H1 (cell line): Measurements from ENCODE around the gene ENO2. TPM values are rescaled to one million over a fixed set of nuclear protein-coding genes. Genes with fewer than 3 reads are reported as not detected.

ENCODE experiments used
- CTCF ChIA-PET: fragments of 300-600 bp; sonication (Branson Sonifier 250); formaldehyde crosslinking; loops from one replicate; lab custom pipeline; 2021; ENCODE audit not compliant: partially characterized antibody; lab: Charles Lee
- POLR2A ChIA-PET: fragments of 300-600 bp; sonication (Branson Sonifier 250); formaldehyde crosslinking; loops from one replicate; lab custom pipeline; 2021; ENCODE audit warnings: inconsistent platforms; ENCODE audit not compliant: partially characterized antibody; lab: Charles Lee
- DNase-seq, 2 experiments: peaks; one replicate each; pipeline versions ENCODE4 v3.0.0 to v3.0.0-alpha.2; 2010 to 2022; ENCODE audit warnings: low spot score in 2 of 2, low read depth in 1 of 2, mixed read lengths in 1 of 2
- FAIRE-seq: peaks from 2 replicates; lab custom pipeline; 2011; peaks lifted over from hg19 to GRCh38; lab: Jason Lieb, UNC
- H2AFZ ChIP-seq: 2 replicates; pipeline ENCODE4 v1.8.1; 2012; ENCODE audit warnings: low read length, inconsistent platforms
- H2AK5ac ChIP-seq: 2 replicates; pipeline ENCODE4 v1.6.1; 2013; ENCODE audit warnings: low read depth, low read length
- H2BK120ac ChIP-seq: replicated peaks from 2 replicates; pipeline ENCODE3; 2013; ENCODE audit warnings: low read depth, low read length, inconsistent platforms
- H2BK12ac ChIP-seq: 2 replicates; pipeline ENCODE4 v1.6.1; 2013; ENCODE audit warnings: low read depth, low read length
- H2BK15ac ChIP-seq: 2 replicates; pipeline ENCODE4 v1.6.1; 2013; ENCODE audit warnings: low read length
- H2BK20ac ChIP-seq: 2 replicates; pipeline ENCODE4 v1.6.1; 2013; ENCODE audit warnings: low read length
- H2BK5ac ChIP-seq: 2 replicates; pipeline ENCODE4 v1.6.1; 2013; ENCODE audit warnings: low read depth, low read length
- H3K14ac ChIP-seq: 2 replicates; pipeline ENCODE4 v1.6.1; 2013; ENCODE audit warnings: inconsistent platforms; ENCODE audit not compliant: insufficient read length
- H3K18ac ChIP-seq: 2 replicates; pipeline ENCODE4 v1.6.1; 2013; ENCODE audit warnings: low read length; ENCODE audit errors: extremely low read depth
- H3K23ac ChIP-seq: 2 replicates; pipeline ENCODE4 v1.6.1; 2013; ENCODE audit warnings: inconsistent platforms; ENCODE audit not compliant: insufficient read length
- H3K23me2 ChIP-seq: 2 replicates; pipeline ENCODE4 v1.6.1; 2013; ENCODE audit warnings: low read depth, low read length
- H3K27ac ChIP-seq: 2 replicates; pipeline ENCODE4 v1.6.1; 2011; ENCODE audit warnings: low read depth, low read length, inconsistent platforms
- H3K27me3 ChIP-seq, 4 experiments: replicated peaks in 1 of 4; 1 replicate in 1 of 4; 2 replicates in 3 of 4; pipeline versions ENCODE4 v1.6.1 to v1.8.1; 2011 to 2013; ENCODE audit warnings: low read length in 3 of 4, mild to moderate bottlenecking in 3 of 4, inconsistent platforms in 2 of 4, mixed read lengths in 2 of 4, moderate library complexity in 1 of 4; ENCODE audit not compliant: control insufficient read depth in 3 of 4, insufficient read depth in 3 of 4; ENCODE audit errors: extremely low read depth in 1 of 4
- H3K36me3 ChIP-seq, 4 experiments: 2 replicates each; pipeline versions ENCODE4 v1.6.1 to v1.8.1; 2011 to 2013; ENCODE audit warnings: mild to moderate bottlenecking in 4 of 4, low read length in 3 of 4, moderate library complexity in 2 of 4, control low read depth in 1 of 4, inconsistent platforms in 1 of 4; ENCODE audit not compliant: insufficient read depth in 4 of 4, control insufficient read depth in 2 of 4
- H3K4ac ChIP-seq: replicated peaks from 2 replicates; pipeline ENCODE3; 2013; ENCODE audit warnings: low read length, low read depth, mixed read lengths, inconsistent platforms; ENCODE audit not compliant: insufficient read length
- H3K4me1 ChIP-seq, 4 experiments: replicated peaks in 1 of 4; 1 replicate in 1 of 4; 2 replicates in 3 of 4; pipeline versions ENCODE4 v1.6.1 to v1.8.1; 2011 to 2013; ENCODE audit warnings: low read length in 3 of 4, inconsistent platforms in 2 of 4, mixed read lengths in 1 of 4; ENCODE audit not compliant: insufficient read depth in 4 of 4, control insufficient read depth in 3 of 4
- H3K4me2 ChIP-seq, 2 experiments: 2 replicates each; pipeline versions ENCODE4 v1.6.1 to v1.8.1; 2011 to 2013; ENCODE audit warnings: low read depth in 2 of 2, low read length in 2 of 2, control low read depth in 1 of 2, inconsistent platforms in 1 of 2, mild to moderate bottlenecking in 1 of 2; ENCODE audit not compliant: insufficient read depth in 1 of 2
- H3K4me3 ChIP-seq, 4 experiments: fragments of 200-600, 300-600 bp in 1 of 4; sonication (generic), shearing (Covaris generic), sonication (Bioruptor Twin) in 1 of 4; 2 replicates each; pipeline versions ENCODE4 v1.5.1 to v1.8.1; 2011 to 2016; ENCODE audit warnings: low read length in 4 of 4, low read depth in 3 of 4, control low read depth in 2 of 4, inconsistent platforms in 2 of 4, mild to moderate bottlenecking in 2 of 4, mixed read lengths in 1 of 4, moderate library complexity in 1 of 4; ENCODE audit not compliant: insufficient read depth in 2 of 4; ENCODE audit errors: extremely low read depth in 1 of 4
- H3K56ac ChIP-seq: replicated peaks from 2 replicates; pipeline ENCODE3; 2013; ENCODE audit warnings: low read depth, mild to moderate bottlenecking, mixed read lengths, low read length, inconsistent platforms; ENCODE audit not compliant: insufficient read length
- H3K79me1 ChIP-seq: 2 replicates; pipeline ENCODE4 v1.6.1; 2013; ENCODE audit warnings: low read depth, low read length, control low read depth
- H3K79me2 ChIP-seq, 2 experiments: 2 replicates each; pipeline versions ENCODE4 v1.6.1 to v1.8.1; 2012 to 2013; ENCODE audit warnings: low read length in 2 of 2, mild to moderate bottlenecking in 2 of 2, inconsistent platforms in 1 of 2; ENCODE audit not compliant: insufficient read depth in 2 of 2, control insufficient read depth in 1 of 2
- H3K9ac ChIP-seq, 4 experiments: replicated peaks in 1 of 4; 1 replicate in 1 of 4; 2 replicates in 3 of 4; pipeline versions ENCODE4 v1.6.1 to v1.8.1; 2011 to 2013; ENCODE audit warnings: low read depth in 3 of 4, low read length in 3 of 4, control low read depth in 2 of 4, mild to moderate bottlenecking in 2 of 4, moderate library complexity in 2 of 4, inconsistent platforms in 1 of 4; ENCODE audit errors: extremely low read depth in 1 of 4
- H3K9me3 ChIP-seq, 2 experiments: 2 replicates each; pipeline versions ENCODE4 v1.6.1 to v1.8.1; 2012 to 2013; ENCODE audit warnings: mild to moderate bottlenecking in 2 of 2, moderate library complexity in 2 of 2, control low read depth in 1 of 2, inconsistent platforms in 1 of 2, low read depth in 1 of 2, low read length in 1 of 2, mixed read lengths in 1 of 2; ENCODE audit not compliant: insufficient read depth in 2 of 2
- H4K20me1 ChIP-seq, 2 experiments: replicated peaks in 1 of 2; 2 replicates each; pipeline versions ENCODE3 to v1.8.1; 2011 to 2013; ENCODE audit warnings: inconsistent platforms in 2 of 2, low read length in 2 of 2, mild to moderate bottlenecking in 1 of 2; ENCODE audit not compliant: insufficient read depth in 2 of 2, control insufficient read depth in 1 of 2
- H4K5ac ChIP-seq: 2 replicates; pipeline ENCODE4 v1.6.1; 2013; ENCODE audit warnings: low read length, low read depth, mixed read lengths, inconsistent platforms; ENCODE audit not compliant: insufficient read length
- H4K8ac ChIP-seq: 2 replicates; pipeline ENCODE4 v1.8.0; 2013; ENCODE audit warnings: mild to moderate bottlenecking, moderate library complexity, low read length, inconsistent platforms; ENCODE audit not compliant: insufficient read depth; ENCODE audit errors: extremely low read depth
- H4K91ac ChIP-seq: replicated peaks from 2 replicates; pipeline ENCODE3; 2013; ENCODE audit warnings: low read length, mixed read lengths, inconsistent platforms; ENCODE audit not compliant: insufficient read length
- ASH2L ChIP-seq: fragments of 200-600, 300-600 bp; sonication (generic); IDR thresholded peaks from one replicate; pipeline ENCODE4 v1.7.1; 2017; ENCODE audit warnings: low read length
- ATF2 ChIP-seq: IDR thresholded peaks from 2 replicates; pipeline ENCODE4 v1.6.1; 2012; ENCODE audit warnings: low read length, inconsistent platforms
- BRCA1 ChIP-seq: IDR thresholded peaks from 2 replicates; pipeline ENCODE4 v1.6.1; 2012; ENCODE audit warnings: low read depth, low read length, improper control_type of control experiment
- CHD1 ChIP-seq: IDR thresholded peaks from 2 replicates; pipeline ENCODE4 v1.6.1; 2012; ENCODE audit warnings: low read depth, low read length, improper control_type of control experiment
- E2F6 ChIP-seq: IDR thresholded peaks from 2 replicates; pipeline ENCODE4 v1.6.1; 2012; ENCODE audit warnings: inconsistent platforms
- EP300 ChIP-seq, 2 experiments: IDR thresholded peaks; 1 replicate in 1 of 2; 2 replicates in 1 of 2; pipeline ENCODE4 v1.6.1; 2011 to 2012; ENCODE audit warnings: low read depth in 2 of 2, low read length in 2 of 2, mild to moderate bottlenecking in 2 of 2, borderline replicate concordance in 1 of 2, inconsistent platforms in 1 of 2, moderate library complexity in 1 of 2
- FOSL1 ChIP-seq: IDR thresholded peaks from 2 replicates; pipeline ENCODE4 v1.6.1; 2011; ENCODE audit warnings: mild to moderate bottlenecking, low read depth, low read length, moderate library complexity; ENCODE audit not compliant: insufficient read depth
- MAX ChIP-seq: IDR thresholded peaks from 2 replicates; pipeline ENCODE4 v1.6.1; 2012; ENCODE audit warnings: inconsistent platforms
- PHF8 ChIP-seq: fragments of 200-600 bp; sonication (generic); conservative IDR thresholded peaks from 2 replicates; pipeline ENCODE4 v1.7.1; 2012; ENCODE audit warnings: low read depth, mild to moderate bottlenecking, inconsistent platforms, low read length, moderate library complexity
- TAF1 ChIP-seq: IDR thresholded peaks from 2 replicates; pipeline ENCODE4 v1.6.1; 2011; ENCODE audit warnings: mild to moderate bottlenecking, low read depth, low read length
- YY1 ChIP-seq: IDR thresholded peaks from 2 replicates; pipeline ENCODE4 v1.6.1; 2011; ENCODE audit warnings: low read depth, mild to moderate bottlenecking, low read length
- WGBS, 2 experiments: shearing (Covaris generic) in 1 of 2; methylation state at CpG; one replicate each; pipeline versions ENCODE4 v1.1.6 to v1.1.7; 2013 to 2015; ENCODE audit warnings: low lambda C conversion rate in 2 of 2, mixed read lengths in 2 of 2, inconsistent platforms in 1 of 2, low coverage in 1 of 2, missing lambda C conversion rate in 1 of 2; ENCODE audit not compliant: insufficient replicate concordance in 2 of 2, insufficient coverage in 1 of 2, insufficient read length in 1 of 2; ENCODE audit errors: extremely low coverage in 1 of 2, missing lambda C conversion rate in 1 of 2; 5-methylcytosine and 5-hydroxymethylcytosine counted together
- polyA plus RNA-seq, 7 experiments: library from polyadenylated mRNA; depleted of rRNA in 3 of 7; stranded (reverse) in 5 of 7; unstranded in 2 of 7; fragments of >200 nt in 5 of 7; fragments of 200-250 nt in 2 of 7; gene quantifications; 1 replicate in 5 of 7; 2 replicates in 1 of 7; 4 replicates in 1 of 7; pipeline versions ENCODE4 v1.2.1 to v1.2.3, GENCODE V29; 2011 to 2013; ENCODE audit warnings: missing spikeins in 2 of 7, mixed read lengths in 2 of 7
- total RNA-seq: library from RNA; stranded (reverse); fragmentation: NEBNext Ultra II Directional; extraction: Animal tissue kit (Norgen Biotek cat#: 25700); gene quantifications from 2 replicates; pipeline ENCODE4 v1.2.1, GENCODE V29; 2021

The ENO2 gene
- total and polyA plus RNA-seq, 2 of the 8 experiments (the other 6 are each of a cell fraction or from before 2014, with no cell fraction given): 92.4 to 102 TPM

GRCh38 chr12:6947615-6948014 is 33.2 kb downstream of the ENO2 start:
- Histone ChIP-seq H2BK12ac (no peak overlapping the region), H3K9ac (no peak overlapping the region), H4K8ac (no peak overlapping the region), H2BK15ac (no peak overlapping the region), H3K27ac (no peak overlapping the region), H3K4me1 (peaks cover 6 to 30% (median 17%) of the 10 kb centered on the region in 4 experiments), H3K14ac (no peak overlapping the region), H3K4ac (no peak overlapping the region), H3K23me2 (peaks cover 11% of the 10 kb centered on the region), H3K79me1 (peaks cover 5% of the 10 kb centered on the region), H3K56ac (no peak overlapping the region), H3K36me3 (no peaks in the 10 kb centered on the region), H3K9me3 (no peaks in the 10 kb centered on the region), H3K4me3 (no peak overlapping the region), H4K5ac (no peak overlapping the region), H2BK120ac (no peak overlapping the region), H3K79me2 (no peaks in the 10 kb centered on the region; a peak in 1 of 4 replicates), H2BK20ac (no peak overlapping the region), H2AK5ac (0 out of 2 replicates have a peak overlapping the region, but pooled peaks have one; percentile 26), H3K23ac (no peak overlapping the region), H2AFZ (no peak overlapping the region), H4K91ac (no peak overlapping the region), H3K27me3 (no peaks in the 10 kb centered on the region), H3K18ac (no peak overlapping the region), H4K20me1 (no peaks in the 10 kb centered on the region), H3K4me2 (peak overlapping the region in 1 of 2 experiments; percentile 56; a peak in 1 of 4 replicates), H2BK5ac (no peak overlapping the region)
- DNase-seq (no peak), FAIRE-seq (no peak)
- CTCF ChIA-PET: interaction anchor here (0.6 to 20.2 kb wide), 10 partner anchors 13 to 197 kb away, joined by 3 to 277 read pairs (median 7); partner anchors contain the start of genes ATN1, C1RL, SPSB2 and TPI1
- POLR2A ChIA-PET: interaction anchor here (1.8 to 44.0 kb wide), 5 partner anchors 21 to 161 kb away, joined by 4 to 1596 read pairs (median 442); partner anchors contain the start of genes ATN1, C1RL, CDCA3 and EMG1
- whole genome bisulfite sequencing, 2 experiments: 92% methylated on average over 7 of the region's 8 CpGs; no CpG with 5 or more reads in 1 of the 2 experiments
- TF ChIP-seq YY1 (no peak), BRCA1 (no peak), ASH2L (no peak), ATF2 (no peak), E2F6 (no peak), EP300 (IDR thresholded peaks at IDR 0.05; ENCODE audit: borderline replicate concordance in 1 of 2, low read depth in 2 of 2, low read length in 2 of 2) (no peak), FOSL1 (no peak), TAF1 (no peak), CHD1 (no peak), MAX (no peak), PHF8 (no peak)
